Stimulated activated effector memory CD8-positive, alpha-beta T cell treated with anti-CD3 and anti-CD28 coated beads, Interleukin-12 subunit alpha, Interleukin-12 subunit beta, amount 100 ng/mL, for 72 hours (primary cell): ENCODE measurements around the gene NUTM1.
"Not testable (repeated sequence)": the region's sequence is repeated elsewhere in the genome, so short reads cannot be mapped to it uniquely, and the experiment has no call there.

ENCODE experiments used
- ATAC-seq: fragments of 150-1000 bp; cut with Tn5 transposase; 2 replicates; pipeline ENCODE4 v1.10.0; 2021
- DNase-seq, 2 donors: peaks; one replicate each; pipeline ENCODE4 v3.0.0; 2021 to 2022; ENCODE audit warnings: low spot score in 2 of 2
- H3K27ac Mint-ChIP-seq: one replicate; pipeline ENCODE4 v1.8.0; 2022; ENCODE audit warnings: mild to moderate bottlenecking, mixed read lengths
- H3K36me3 Mint-ChIP-seq: one replicate; pipeline ENCODE4 v1.8.0; 2022; ENCODE audit warnings: mild to moderate bottlenecking, mixed read lengths
- H3K4me1 Mint-ChIP-seq: one replicate; pipeline ENCODE4 v1.8.0; 2022; ENCODE audit warnings: mixed read lengths
- H3K4me3 Mint-ChIP-seq: one replicate; pipeline ENCODE4 v1.8.0; 2022; ENCODE audit warnings: mild to moderate bottlenecking, mixed read lengths
- H3K9me3 Mint-ChIP-seq: one replicate; pipeline ENCODE4 v1.8.0; 2022; ENCODE audit warnings: mixed read lengths

The NUTM1 gene

DNA sequence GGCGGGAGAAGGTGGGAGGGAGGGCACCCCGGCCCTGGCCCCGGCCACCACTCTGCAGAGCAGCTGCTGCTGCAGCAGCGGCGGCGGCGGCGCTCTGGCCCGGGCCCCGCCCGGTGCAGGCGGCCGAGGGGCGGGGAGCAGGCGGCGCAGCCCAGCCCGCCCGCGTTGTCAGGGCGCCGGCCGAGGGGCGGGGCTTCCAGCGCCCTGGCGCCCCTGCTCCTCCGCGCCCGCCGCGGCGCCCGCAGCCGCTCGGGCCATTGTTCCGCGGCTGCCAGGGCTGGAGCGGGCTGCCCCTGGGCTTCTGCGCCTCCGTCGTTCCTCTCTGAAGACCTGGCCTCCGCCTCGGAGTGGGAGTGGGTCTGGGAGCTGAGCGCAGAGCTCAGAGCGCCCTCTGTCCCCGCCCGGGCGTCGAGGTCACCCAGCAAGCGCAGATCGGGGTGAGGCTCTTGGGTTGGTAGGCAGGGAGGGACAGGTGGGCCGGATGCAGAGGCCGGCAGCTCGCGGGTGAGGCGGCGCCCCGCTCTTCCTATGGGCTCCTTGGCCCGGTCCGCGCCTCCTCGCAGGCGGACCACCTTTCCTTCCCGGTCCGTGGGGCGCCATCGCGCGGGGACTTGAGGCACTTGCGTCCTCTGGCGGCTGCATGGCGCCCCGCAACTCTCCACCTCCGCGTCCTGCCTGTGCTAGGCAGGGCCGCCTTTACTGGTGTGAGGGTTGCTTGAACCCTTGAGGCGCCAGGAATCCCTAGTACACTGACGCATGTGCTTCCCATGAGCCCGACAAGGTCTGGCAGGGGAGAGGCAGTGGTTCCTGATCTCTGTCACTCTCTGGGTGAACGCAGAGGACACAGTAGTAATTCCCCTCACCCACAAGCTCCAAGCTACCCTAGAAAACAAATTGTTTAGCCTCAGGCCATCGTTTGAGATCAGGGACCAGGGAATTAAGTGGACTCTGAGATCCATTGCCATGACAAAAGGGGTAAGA is 24.3 kb downstream of the NUTM1 start, which contains the start of gene LPCAT4:
Gene LPCAT4, minus strand, starts transcription at position 96 of the 981 bp plus-strand sequence. CDS start 96 bp downstream, outside the sequence.
- peak; percentile 83 to 93 for DNase-seq
- ATAC-seq: peak; percentile 91
- Mint-ChIP-seq H3K9me3 (no peaks in the 10 kb centered on the region), H3K4me3 (peak within 1 kb of the TSS; percentile 85), H3K36me3 (peaks cover 38% of the 10 kb centered on the region), H3K27ac (peak within 1 kb of the TSS; percentile 92), H3K4me1 (peaks cover 48% of the 10 kb centered on the region)

DNA sequence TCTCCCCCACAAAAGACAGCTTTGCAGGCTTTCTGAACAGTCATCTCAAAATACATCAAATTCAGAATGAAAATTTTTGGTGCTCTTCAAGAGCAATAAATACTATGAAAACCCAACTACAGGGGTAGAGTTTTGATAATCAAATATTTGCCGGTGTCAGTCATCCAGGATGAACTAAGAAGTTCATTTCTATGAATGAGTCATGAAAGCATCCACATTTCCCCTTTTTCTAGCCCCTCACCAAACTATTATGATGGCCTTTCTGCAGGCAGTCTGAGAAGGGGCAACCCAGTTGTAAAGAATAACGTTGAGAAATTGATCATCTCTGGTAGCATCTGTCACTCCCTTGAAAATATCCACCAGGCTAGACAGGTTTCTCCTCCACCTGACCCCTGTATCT is 27.0 kb downstream of the NUTM1 start:
- no peaks in the 10 kb centered on the region for H3K9me3 Mint-ChIP-seq
- peak overlapping the region; percentile 85 for H3K4me3 Mint-ChIP-seq
- H3K27ac Mint-ChIP-seq: peak overlapping the region; percentile 68
- peaks cover 34% of the 10 kb centered on the region for H3K4me1 Mint-ChIP-seq
- H3K36me3 Mint-ChIP-seq: peaks cover 17% of the 10 kb centered on the region
- ATAC-seq (no peak), DNase-seq (no peak)

DNA sequence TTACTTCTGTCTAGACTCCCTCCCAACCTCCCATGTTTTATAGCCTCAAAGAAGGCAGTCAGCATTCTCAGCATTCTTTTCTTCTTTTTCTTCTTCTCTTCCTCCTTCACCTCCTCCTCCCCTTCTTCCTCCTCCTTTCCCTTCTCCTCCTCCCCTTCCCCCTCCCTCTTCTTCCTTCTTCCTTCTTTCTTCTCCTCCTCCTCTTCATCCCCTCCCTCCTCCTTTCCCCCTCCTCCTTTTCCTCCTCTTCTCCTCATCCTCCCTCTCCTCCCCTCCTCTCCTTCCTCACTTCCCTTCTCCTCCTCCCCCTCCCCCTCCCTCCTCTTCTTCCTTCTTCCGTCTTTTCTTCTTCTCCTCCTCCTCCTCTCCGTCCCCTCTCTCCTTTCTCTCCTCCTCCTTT is 27.5 kb downstream of the NUTM1 start:
- H3K4me3 Mint-ChIP-seq: no peak overlapping the region
- H3K27ac Mint-ChIP-seq: peak overlapping the region; percentile 68
- no peaks in the 10 kb centered on the region for H3K9me3 Mint-ChIP-seq
- H3K36me3 Mint-ChIP-seq: peaks cover 12% of the 10 kb centered on the region
- H3K4me1 Mint-ChIP-seq: peaks cover 29% of the 10 kb centered on the region
- no peak for DNase-seq
- no peak for ATAC-seq

DNA sequence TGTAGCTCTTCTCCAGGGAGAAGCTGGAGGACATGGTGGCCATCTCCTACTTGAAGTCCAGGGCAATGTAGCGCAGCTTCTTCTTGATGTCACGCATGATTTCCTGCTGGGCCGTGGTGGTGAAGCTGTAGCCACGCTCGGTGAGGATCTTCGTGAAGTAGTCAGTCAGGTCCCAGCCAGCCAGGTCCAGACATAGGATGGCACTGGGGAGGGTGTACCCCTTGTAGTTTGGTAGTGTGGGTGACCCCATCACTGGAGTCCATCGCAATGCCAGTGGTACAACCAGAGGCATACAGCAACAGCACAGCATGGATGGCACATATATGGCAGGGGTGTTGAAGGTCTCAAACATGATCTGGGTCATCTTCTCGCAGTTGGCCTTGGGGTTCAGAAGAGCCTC is 30.8 kb downstream of the NUTM1 start:
- H3K9me3 Mint-ChIP-seq: no peaks in the 10 kb centered on the region
- peaks cover 14% of the 10 kb centered on the region for H3K4me1 Mint-ChIP-seq
- H3K4me3 Mint-ChIP-seq: no peak overlapping the region
- peak overlapping the region; percentile 3 for H3K27ac Mint-ChIP-seq
- no peak for ATAC-seq
- H3K36me3 Mint-ChIP-seq: peaks cover 7% of the 10 kb centered on the region
- DNase-seq: no peak

DNA sequence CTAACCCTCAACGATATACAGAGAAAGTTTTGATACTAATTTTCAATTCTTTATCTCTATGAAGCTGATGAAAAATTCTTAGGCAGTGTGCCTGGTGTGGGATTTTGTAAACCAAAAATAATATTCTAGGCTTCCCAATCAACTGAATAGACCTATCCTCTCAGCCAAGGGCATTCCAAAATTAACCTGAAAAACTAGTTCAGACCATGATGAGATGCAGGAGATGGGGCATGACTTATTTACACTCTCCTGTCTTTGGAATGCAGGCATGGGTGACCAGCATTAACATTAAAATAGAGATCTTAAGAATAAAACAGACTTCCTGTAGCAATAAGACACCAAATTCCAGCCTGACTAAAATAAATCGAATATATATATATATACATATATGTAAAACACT is 31.7 kb downstream of the NUTM1 start:
- Mint-ChIP-seq H3K36me3 (peaks cover 7% of the 10 kb centered on the region), H3K9me3 (no peaks in the 10 kb centered on the region)

DNA sequence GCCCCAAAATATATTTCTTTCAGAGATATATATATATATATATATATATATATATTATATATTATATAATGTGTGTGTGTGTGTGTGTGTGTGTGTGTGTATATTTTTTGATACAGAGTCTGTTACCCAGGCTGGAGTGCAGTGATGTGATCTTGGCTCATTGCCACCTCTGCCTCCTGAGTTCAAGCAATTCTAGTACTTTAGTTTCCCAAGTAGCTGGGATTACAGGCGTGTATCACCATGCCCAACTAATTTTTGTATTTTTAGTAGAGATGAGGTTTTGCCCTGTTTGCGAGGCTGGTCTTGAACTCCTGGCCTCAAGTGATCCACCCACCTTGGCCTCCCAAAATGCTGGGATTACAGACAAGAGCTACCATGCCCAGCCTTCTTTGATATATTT is 32.4 kb downstream of the NUTM1 start:
- DNase-seq, H3K36me3 Mint-ChIP-seq, ATAC-seq, H3K4me1 Mint-ChIP-seq, H3K9me3 Mint-ChIP-seq, H3K27ac Mint-ChIP-seq, H3K4me3 Mint-ChIP-seq: not testable (repeated sequence)

More for the DNA sequence above, 31.7 kb downstream of the NUTM1 start:
- H3K4me3 Mint-ChIP-seq: no peak overlapping the region
- H3K4me1 Mint-ChIP-seq: peaks cover 5% of the 10 kb centered on the region
- no peak for DNase-seq
- ATAC-seq: no peak
- no peak overlapping the region for H3K27ac Mint-ChIP-seq

DNA sequence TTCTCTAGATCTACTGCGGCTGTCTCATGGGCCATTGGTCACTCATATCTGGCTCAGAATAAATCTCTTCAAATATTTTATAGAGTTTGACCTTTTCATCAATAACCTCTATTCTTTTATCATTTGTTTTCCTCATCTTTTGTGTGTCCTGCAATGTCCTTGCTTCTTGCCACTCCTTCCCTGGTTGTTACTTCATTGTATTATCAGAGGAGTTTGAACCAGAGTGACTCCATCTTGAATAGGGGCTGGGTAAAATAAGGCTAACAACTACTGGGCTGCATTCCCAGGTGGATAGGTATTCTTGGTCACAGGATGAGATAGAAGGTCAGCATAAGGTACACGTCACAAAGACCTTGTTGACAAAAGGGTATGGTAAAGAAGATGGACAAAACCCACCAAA is 33.7 kb downstream of the NUTM1 start:
- H3K4me1 Mint-ChIP-seq: no peaks in the 10 kb centered on the region
- H3K36me3 Mint-ChIP-seq: peaks cover 12% of the 10 kb centered on the region
- no peak overlapping the region for H3K27ac Mint-ChIP-seq
- DNase-seq (no peak), ATAC-seq (no peak)
- no peaks in the 10 kb centered on the region for H3K9me3 Mint-ChIP-seq
- H3K4me3 Mint-ChIP-seq: no peak overlapping the region

DNA sequence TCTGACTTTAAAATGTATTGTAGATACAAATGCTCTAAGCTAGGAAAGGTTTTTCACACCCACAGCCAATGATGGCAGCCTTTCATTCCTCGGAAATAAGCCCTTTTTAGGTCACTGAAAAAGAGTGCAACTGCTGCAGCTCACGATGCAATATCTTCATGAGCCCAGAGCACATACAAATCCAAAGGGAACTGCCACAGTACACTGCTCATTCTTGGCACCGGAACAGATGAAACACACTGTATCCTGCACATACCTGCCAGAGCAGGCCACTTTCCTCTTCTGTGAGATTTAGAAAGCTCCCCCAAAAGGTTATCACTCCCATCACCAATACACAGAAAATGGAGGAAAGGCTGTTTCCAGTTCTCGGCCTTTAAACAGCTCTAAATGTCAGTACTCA is 37.4 kb downstream of the NUTM1 start:
- not testable (repeated sequence) for H3K4me1 Mint-ChIP-seq, H3K9me3 Mint-ChIP-seq, H3K4me3 Mint-ChIP-seq, DNase-seq, ATAC-seq, H3K27ac Mint-ChIP-seq
- peaks cover 12% of the 10 kb centered on the region for H3K36me3 Mint-ChIP-seq

DNA sequence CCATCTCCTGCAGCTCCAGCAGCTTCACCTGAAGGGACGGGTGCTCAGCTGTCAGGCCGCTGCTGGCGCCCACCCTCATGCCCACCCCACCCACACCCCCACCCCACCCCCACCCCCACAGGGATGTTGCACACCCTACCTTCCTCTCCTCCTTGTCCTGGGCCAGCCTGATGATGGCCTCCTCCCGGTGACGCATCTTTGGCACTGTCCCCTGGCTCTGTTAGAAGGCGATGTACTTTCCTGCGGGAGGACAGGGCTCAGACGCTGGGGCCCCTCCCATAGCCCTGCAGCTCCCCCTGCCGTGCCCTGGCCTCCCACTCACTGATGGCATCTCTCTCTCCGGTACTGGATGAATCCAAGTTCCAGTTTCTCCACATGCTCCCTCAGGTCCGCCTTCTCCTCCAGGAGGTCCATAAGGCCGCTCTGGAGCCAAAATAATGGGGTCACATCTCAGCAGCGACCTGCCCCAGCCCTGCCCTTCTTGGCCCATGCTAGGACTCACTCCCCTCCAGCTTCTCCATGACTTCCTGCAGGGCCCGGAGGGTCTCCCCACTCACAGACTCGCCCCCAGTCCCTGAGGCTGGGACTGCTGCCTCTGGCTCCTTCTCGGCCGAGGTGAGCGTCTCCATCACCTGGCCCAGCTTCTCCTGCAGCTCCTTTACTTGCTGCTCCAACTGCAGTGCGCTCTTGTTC is 38.9 kb downstream of the NUTM1 start:
- not testable (repeated sequence) for H3K27ac Mint-ChIP-seq, H3K4me1 Mint-ChIP-seq, DNase-seq, H3K4me3 Mint-ChIP-seq, ATAC-seq, H3K9me3 Mint-ChIP-seq
- peaks cover 12% of the 10 kb centered on the region for H3K36me3 Mint-ChIP-seq

DNA sequence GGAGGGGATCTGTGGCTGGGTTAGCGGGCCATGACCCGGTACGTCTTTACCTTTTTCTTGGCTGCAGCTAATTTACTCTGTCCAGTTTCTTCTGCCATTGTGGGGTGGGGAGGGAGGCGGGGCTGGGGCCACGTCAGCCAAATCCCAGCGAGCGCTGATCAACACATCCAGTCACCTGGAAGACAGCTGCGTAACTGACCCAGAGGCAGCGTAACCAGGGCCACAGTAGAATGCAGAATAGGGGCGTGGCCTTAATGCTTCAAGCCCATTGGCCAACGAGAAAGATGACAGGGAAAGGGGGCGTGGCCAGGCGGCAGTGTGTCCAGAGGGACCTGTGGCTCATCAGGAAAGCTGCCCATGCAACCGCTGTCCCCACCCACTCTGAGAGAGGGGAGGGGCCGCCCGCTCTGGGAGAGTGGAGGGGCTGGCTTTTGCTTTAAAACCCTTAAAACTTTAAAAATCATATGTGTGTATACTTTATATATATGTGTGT is 46.5 kb downstream of the NUTM1 start:
- not testable (repeated sequence) for H3K4me1 Mint-ChIP-seq, H3K4me3 Mint-ChIP-seq, H3K27ac Mint-ChIP-seq, H3K9me3 Mint-ChIP-seq, H3K36me3 Mint-ChIP-seq, DNase-seq, ATAC-seq

DNA sequence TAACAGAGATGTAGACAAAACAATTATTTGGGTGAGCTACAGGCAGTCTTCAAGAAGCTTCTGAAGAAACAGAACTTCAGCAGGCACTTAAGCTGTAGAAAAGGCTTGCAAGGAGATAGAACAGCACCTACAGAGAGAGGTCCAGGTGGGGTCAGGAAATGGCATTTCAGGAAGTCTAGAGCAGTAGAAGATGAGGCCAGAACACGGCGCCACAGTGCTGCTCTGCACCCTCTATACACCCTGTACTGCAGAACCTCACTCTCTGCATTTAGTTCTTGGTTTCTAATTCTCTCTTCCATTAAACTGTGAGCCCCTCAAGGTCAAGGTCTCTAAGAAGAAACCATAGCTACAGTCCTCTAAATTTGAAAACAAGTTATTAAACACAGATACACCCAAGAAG is 49.9 kb downstream of the NUTM1 start:
- DNase-seq, ATAC-seq, H3K4me3 Mint-ChIP-seq, H3K36me3 Mint-ChIP-seq, H3K9me3 Mint-ChIP-seq, H3K27ac Mint-ChIP-seq, H3K4me1 Mint-ChIP-seq: not testable (repeated sequence)

DNA sequence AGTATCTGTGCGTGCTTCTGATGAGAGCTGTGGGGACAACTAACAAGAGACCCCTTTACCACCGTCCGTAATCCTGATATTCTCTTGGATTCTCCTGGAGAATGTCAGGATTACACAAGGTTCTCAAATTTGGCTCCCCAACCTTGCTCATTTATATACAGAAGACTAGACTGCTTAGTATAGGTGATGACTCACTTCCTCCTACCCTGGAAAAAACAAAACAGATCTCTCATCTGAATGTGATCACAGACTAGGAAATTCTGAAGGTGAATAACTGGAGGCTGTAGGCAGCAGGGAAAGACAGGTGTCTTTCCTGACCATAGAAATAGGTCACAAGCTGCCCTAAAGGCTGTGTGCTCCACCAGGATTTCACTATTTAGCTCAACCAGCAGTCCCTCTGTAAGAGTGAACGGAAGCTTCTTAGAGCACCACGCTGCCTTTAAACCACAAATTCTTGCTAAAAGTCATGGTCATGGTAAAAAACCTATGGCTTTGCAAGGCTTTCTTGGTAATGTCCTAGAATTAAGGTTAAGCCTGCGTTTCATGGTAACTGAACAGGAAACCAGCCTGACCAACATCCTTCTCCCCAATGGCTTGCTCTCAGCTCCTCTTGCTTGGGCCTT is 54.6 kb downstream of the NUTM1 start:
- not testable (repeated sequence) for H3K27ac Mint-ChIP-seq, DNase-seq, H3K4me1 Mint-ChIP-seq, H3K4me3 Mint-ChIP-seq, H3K9me3 Mint-ChIP-seq, H3K36me3 Mint-ChIP-seq
- peak; percentile 95 for ATAC-seq

DNA sequence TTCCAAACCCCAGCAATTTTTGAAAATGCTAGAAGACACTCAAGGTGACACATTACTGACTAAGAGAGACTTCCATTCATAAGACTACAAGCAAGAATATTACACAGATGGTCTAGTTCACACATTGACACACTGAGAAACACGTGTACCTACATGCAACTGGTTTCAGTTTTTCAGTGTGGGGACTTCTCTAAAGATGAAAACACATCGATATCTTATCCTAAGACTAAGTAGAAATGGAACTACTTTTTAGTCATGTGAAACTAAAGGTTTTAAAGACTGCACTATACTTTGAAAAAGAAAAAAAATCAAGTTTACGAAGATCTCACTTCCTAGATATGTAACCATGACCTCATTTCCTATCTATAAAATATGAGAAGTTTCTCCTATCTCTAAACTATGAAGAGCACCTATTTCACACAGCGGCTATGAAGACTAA is 60.1 kb downstream of the NUTM1 start:
- not testable (repeated sequence) for H3K27ac Mint-ChIP-seq
- peak; percentile 93 for ATAC-seq

DNA sequence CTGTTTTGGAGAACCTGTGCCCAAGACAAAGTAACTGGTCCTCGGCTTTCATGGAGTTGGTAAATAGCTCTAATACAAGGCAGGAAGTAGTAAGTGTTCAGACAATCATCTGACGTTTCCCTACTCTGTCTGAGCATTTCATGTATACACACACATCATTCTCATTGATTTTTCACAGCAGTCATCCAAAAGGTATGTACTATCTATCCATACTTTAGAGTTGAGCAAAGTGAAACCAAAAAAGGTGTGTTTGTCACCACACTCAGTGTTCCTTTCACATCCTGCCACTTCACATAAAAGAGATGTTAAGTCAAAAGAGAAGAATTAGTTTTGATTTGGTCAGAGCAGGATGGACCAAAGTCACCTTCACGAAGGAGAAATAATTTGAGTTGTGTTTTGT is 60.8 kb downstream of the NUTM1 start:
- DNase-seq, H3K4me1 Mint-ChIP-seq, H3K36me3 Mint-ChIP-seq, H3K27ac Mint-ChIP-seq, H3K4me3 Mint-ChIP-seq, H3K9me3 Mint-ChIP-seq: not testable (repeated sequence)
- ATAC-seq: peak; percentile 70

More for the DNA sequence above, 60.1 kb downstream of the NUTM1 start:
- H3K4me1 Mint-ChIP-seq, H3K4me3 Mint-ChIP-seq, H3K9me3 Mint-ChIP-seq, DNase-seq, H3K36me3 Mint-ChIP-seq: not testable (repeated sequence)
